GM13976 (cell line): Measurements from ENCODE around the gene CDH23.

Experiments used
- DNase-seq: peaks from one replicate; pipeline ENCODE4 v3.0.0; 2012; ENCODE audit warnings: low spot score
- in situ Hi-C: fragments of 300-500 bp; cut with MboI; formaldehyde crosslinking; loops from one replicate; pipeline ENCODE4 v1.12.0; 2022; ENCODE audit warnings: low sequenced_read_pairs, mixed read lengths, inconsistent platforms; ENCODE audit not compliant: unreplicated experiment
- TF ChIP-seq, protein P1 (sequence below): IDR thresholded peaks from 2 replicates; pipeline ENCODE4 v1.5.1; 2012; ENCODE audit warnings: borderline replicate concordance, mild to moderate bottlenecking; ENCODE audit not compliant: insufficient read depth; ENCODE audit errors: extremely low read depth, missing control alignments, control extremely low read depth

CDH23 gene

DNA sequence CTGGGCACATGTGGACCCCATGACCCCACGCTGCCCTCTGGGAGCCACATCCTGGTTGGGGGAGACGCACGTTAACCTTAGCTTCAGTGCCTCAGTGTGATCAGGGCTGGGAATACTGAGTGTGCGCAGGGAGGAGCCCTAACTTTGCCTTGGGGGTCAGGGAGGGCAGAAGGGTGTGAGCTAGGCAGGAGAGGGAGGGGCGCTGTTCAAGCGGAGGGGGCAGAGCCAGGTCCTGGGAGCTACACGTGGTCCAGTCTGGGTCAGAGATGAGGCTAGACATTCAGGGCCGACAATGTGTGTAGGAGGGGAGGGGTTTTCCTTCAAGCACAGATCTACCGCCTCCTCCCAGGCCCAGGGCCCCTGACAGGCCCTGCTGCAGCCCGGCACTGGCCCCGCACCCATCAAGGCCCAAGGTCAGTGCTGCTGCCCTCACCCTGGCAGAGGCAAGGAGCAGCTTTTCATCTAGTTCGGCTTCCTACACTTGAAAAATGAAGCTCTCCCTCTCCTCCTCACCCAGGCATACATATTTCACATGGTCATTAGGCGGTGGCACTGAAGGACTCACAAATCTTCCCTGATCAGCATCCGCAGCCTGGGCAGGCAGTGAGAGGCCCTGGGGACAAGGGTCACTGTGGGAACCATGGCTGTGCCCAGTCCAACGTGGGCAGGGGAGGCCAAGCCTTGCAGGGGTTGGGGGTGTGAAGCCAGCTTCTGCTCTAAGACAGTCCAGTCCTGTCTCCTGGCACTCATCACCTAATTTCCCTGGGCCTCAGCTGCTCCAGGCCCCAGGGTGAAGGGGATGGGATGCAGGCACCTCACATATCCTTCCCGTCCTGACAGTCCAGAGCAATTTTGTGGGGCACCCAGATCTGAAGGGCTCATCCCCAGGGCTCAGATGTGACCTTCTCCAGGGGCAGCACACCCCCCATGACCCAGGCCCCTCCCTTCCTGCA lies 275.6 kb downstream of the CDH23 start:
- in situ Hi-C loops = no loop called here
- DNase-seq = no peak
- TF ChIP-seq, protein P1, sequence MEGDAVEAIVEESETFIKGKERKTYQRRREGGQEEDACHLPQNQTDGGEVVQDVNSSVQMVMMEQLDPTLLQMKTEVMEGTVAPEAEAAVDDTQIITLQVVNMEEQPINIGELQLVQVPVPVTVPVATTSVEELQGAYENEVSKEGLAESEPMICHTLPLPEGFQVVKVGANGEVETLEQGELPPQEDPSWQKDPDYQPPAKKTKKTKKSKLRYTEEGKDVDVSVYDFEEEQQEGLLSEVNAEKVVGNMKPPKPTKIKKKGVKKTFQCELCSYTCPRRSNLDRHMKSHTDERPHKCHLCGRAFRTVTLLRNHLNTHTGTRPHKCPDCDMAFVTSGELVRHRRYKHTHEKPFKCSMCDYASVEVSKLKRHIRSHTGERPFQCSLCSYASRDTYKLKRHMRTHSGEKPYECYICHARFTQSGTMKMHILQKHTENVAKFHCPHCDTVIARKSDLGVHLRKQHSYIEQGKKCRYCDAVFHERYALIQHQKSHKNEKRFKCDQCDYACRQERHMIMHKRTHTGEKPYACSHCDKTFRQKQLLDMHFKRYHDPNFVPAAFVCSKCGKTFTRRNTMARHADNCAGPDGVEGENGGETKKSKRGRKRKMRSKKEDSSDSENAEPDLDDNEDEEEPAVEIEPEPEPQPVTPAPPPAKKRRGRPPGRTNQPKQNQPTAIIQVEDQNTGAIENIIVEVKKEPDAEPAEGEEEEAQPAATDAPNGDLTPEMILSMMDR = no peak

DNA sequence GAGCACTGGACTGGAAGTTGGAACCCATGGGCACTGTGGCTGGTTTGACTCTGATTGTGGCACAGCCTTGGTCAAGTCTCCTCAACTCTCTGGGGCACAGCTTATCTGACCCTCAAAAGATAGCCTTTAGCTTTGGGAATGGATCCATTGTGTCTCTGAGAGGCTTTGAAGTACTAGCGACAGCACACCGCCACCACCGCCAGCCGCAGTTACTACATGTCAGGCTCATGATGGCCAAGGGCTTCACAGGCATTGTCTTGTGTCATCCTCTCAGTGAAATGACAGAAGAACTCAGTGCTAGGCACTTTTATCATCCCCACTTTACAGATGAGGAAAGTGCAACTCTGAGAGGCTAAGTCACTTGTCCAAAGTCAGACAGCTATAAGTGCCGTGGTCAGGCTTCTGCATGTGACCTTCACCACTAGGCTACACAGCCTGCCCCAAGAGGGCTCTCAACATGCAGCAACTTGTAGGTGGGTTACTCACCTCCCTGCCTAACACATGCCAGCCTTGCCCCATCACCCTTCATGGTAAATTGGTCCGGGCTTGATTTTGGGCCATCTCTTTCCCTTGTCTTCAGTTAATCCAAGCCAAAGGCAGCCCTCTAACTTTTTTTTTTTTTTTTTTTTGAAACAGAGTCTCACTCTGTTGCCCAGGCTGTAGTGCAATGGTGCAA lies 278.7 kb downstream of the CDH23 start:
- in situ Hi-C loops = no loop called here
- DNase-seq = no peak
- TF ChIP-seq, protein P1 = no peak

DNA sequence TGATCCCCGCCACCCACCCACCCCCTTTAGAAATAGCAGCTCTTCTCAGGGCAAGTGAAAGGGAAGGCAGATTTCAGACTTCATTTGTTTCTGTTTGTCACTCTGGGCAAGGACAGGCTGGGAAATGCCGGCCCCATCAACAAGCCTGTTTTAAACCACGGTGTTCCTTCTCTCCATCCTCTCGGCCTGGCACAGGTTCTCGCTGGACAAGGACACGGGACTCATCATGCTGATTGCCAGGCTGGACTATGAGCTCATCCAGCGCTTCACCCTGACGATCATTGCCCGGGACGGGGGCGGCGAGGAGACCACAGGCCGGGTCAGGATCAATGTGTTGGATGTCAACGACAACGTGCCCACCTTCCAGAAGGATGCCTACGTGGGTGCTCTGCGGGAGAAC lies 280.5 kb downstream of the CDH23 start:
- TF ChIP-seq, protein P1 = no peak
- in situ Hi-C loops = no loop called here
- no peak for DNase-seq

DNA sequence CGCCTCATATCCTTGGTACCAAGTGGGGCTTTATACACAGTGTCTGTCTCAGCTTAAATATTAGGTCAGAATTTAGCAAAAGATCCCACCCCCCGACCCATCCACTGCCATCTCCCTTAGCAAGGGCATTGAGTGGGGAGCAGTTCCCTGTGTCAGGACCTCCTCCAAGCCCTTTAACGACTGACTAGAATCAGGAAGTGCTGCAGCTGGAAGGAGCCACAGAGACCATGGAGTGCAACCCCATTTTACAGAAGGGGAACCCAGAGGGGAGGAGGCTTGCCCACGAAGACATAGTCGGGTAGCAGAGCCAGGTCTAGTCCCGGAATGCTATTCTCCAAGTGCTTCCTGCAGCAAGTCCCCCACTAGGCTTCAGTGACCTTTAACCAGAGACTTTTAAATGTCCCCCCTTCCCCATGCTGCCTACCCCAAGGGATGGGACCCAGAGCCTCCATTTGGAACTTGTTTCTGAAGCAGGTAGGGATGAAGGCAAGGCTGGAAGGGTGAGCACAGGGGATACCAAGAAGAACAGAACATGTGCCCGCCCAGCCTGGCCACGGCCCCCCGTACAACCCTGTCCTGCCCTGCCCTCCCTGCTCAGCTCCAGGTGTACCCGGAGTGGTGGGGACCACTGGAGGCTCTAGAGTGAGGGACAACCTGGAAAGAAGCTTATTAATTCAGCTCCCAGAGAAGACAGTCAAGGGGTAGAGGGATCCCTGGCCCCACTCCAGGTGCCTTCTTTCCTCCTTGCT lies 281.5 kb downstream of the CDH23 start:
- DNase-seq = no peak
- TF ChIP-seq, protein P1 = no peak
- in situ Hi-C loops = no loop called here

DNA sequence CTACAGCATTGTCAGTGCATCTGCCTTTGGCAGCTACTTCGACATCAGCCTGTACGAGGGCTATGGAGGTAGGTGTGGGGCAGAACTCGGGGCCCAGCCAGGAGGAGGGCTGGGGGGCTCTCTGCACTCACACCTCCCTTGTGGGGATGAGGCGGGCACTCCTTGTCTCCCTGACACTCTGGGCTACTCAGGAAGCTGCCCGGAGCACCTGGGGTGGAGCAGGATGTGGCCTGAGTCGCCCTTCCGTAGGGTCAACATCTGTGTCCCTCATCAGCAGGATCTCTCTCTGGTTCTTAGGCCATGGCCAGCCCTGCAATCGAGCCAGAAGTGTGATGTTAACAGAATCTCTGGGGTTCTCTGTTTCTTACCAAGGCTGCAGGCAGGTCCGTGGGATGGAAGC lies 282.7 kb downstream of the CDH23 start:
- TF ChIP-seq, protein P1 = no peak
- DNase-seq = no peak
- in situ Hi-C loops = no loop called here

DNA sequence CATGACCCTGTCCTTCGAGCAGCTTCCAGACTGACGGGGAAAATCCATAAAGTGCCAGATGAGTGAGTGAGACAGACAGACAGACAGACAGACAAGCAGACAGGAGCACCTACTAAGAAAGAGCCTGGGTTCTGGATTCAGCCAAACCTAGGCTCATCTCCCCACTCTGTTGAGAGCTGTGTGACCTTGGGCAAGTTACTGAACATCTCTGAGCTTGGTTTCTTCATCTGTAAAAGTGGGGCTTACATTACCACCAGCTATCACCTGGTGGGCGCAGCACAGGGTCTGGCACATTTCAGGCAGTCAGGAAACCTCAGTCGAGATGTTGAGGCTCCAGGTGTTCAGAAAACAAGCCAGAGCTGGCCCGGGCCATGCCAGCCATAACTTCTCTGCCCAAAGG lies 285.3 kb downstream of the CDH23 start:
- TF ChIP-seq, protein P1 = no peak
- in situ Hi-C loops = no loop called here
- DNase-seq = no peak
